GM12878 (cell line): ENCODE data around the gene TBC1D8. TPM values are rescaled to one million over a fixed set of nuclear protein-coding genes. Genes with fewer than 3 reads are reported as not detected.
"Not testable (repeated sequence)": the region's sequence is repeated elsewhere in the genome, so short reads cannot be mapped to it uniquely, and the experiment has no call there.

Experiments used
- ATAC-seq: fragments of 200-7000 bp; cut with Tn5 transposase; 3 replicates; pipeline ENCODE4 v1.9.1; 2020; ENCODE audit warnings: mild to moderate bottlenecking, moderate library complexity
- BruUV-seq: library from RNA; stranded (reverse); fragments of 400-500 nt; replicated peaks from 2 replicates; lab custom pipeline; 2021; lab: Mats Ljungman, UMichigan
- CTCF ChIA-PET: fragments of 300-600 bp; sonication (Branson Sonifier 250); formaldehyde crosslinking; extraction: SDS; loops from one replicate; lab custom pipeline; 2021; ENCODE audit warnings: inconsistent platforms; lab: Yijun Ruan, JAX
- POLR2A ChIA-PET: fragments of 350-600 bp; formaldehyde crosslinking; extraction: SDS; loops from one replicate; lab custom pipeline; 2021; ENCODE audit warnings: inconsistent platforms; lab: Charles Lee
- RAD21 ChIA-PET: fragments of 300-600 bp; sonication (Branson Sonifier 250); formaldehyde crosslinking; loops from one replicate; lab custom pipeline; 2023; ENCODE audit warnings: antibody characterized with exemption; ENCODE audit not compliant: unreplicated experiment; lab: Charles Lee
- SMC1A ChIA-PET: fragments of 300-600 bp; sonication (Branson Sonifier 250); formaldehyde crosslinking; loops from one replicate; lab custom pipeline; 2023; ENCODE audit not compliant: unreplicated experiment, uncharacterized antibody; lab: Charles Lee
- DNase-seq: peaks from one replicate; pipeline ENCODE4 v3.0.0-alpha.2; 2011; ENCODE audit warnings: low read depth, low spot score
- FAIRE-seq: peaks from 3 replicates; lab custom pipeline; 2011; peaks lifted over from hg19 to GRCh38; lab: Jason Lieb, UNC
- H2AFZ ChIP-seq: 2 replicates; pipeline ENCODE4 v1.6.0; 2011; ENCODE audit warnings: low read depth, low read length, control low read depth; ENCODE audit not compliant: control insufficient read depth
- H3K27ac ChIP-seq: 2 replicates; pipeline ENCODE4 v1.5.1; 2011; ENCODE audit warnings: control low read depth; ENCODE audit not compliant: control insufficient read depth, insufficient read depth
- H3K27me3 ChIP-seq, 2 experiments: replicated peaks in 1 of 2; 2 replicates each; pipeline versions ENCODE4 v1.6.0 to v1.6.1; 2011; ENCODE audit warnings: low read length in 1 of 2; ENCODE audit not compliant: control insufficient read depth in 2 of 2, insufficient read depth in 2 of 2
- H3K36me3 ChIP-seq, 2 experiments: 2 replicates each; pipeline ENCODE4 v1.5.1; 2011; ENCODE audit warnings: low read length in 1 of 2; ENCODE audit not compliant: control insufficient read depth in 2 of 2, insufficient read depth in 2 of 2
- H3K4me1 ChIP-seq: 2 replicates; pipeline ENCODE4 v1.6.1; 2011; ENCODE audit warnings: mild to moderate bottlenecking, low read length, moderate library complexity, mixed read lengths; ENCODE audit not compliant: control insufficient read depth, insufficient read depth
- H3K4me2 ChIP-seq: 2 replicates; pipeline ENCODE4 v1.6.0; 2011; ENCODE audit warnings: control low read depth; ENCODE audit not compliant: control insufficient read depth, insufficient read depth
- H3K4me3 ChIP-seq: fragments of 200-600 bp; sonication (generic); 2 replicates; pipeline ENCODE4 v1.5.1; 2016
- H3K79me2 ChIP-seq: 2 replicates; pipeline ENCODE4 v1.6.0; 2011; ENCODE audit warnings: low read length; ENCODE audit not compliant: control insufficient read depth, insufficient read depth
- H3K9ac ChIP-seq: 2 replicates; pipeline ENCODE4 v1.8.0; 2011; ENCODE audit warnings: low read length, control low read depth, mixed read lengths; ENCODE audit not compliant: control insufficient read depth, insufficient read depth
- H3K9me3 ChIP-seq: replicated peaks from 3 replicates; pipeline ENCODE4 v1.5.1; 2011; ENCODE audit warnings: mild to moderate bottlenecking, low read length; ENCODE audit not compliant: control insufficient read depth, insufficient read depth
- H4K20me1 ChIP-seq: 2 replicates; pipeline ENCODE4 v1.6.0; 2011; ENCODE audit not compliant: control insufficient read depth, insufficient read depth
- NR2F1 ChIP-seq: fragments of 450-650 bp; conservative IDR thresholded peaks from 2 replicates; pipeline ENCODE4 v1.6.1; 2017; ENCODE audit warnings: mild to moderate bottlenecking
- POLR2A ChIP-seq: IDR thresholded peaks from 2 replicates; pipeline ENCODE4 v1.6.1; 2011; ENCODE audit warnings: low read depth, mild to moderate bottlenecking, low read length
- RAD51 ChIP-seq: fragments of 450-650 bp; IDR thresholded peaks from 2 replicates; pipeline ENCODE4 v1.6.1; 2016; ENCODE audit warnings: moderate library complexity, mild to moderate bottlenecking, inconsistent platforms
- RFX5 ChIP-seq: IDR thresholded peaks from 2 replicates; pipeline ENCODE4 v1.6.1; 2011; ENCODE audit warnings: low read depth, low read length, improper control_type of control experiment
- SMAD1 ChIP-seq: fragments of 450-650 bp; IDR thresholded peaks from 2 replicates; pipeline ENCODE4 v1.6.1; 2018; ENCODE audit warnings: mild to moderate bottlenecking, low read depth; ENCODE audit not compliant: partially characterized antibody
- SREBF1 ChIP-seq: IDR thresholded peaks from 2 replicates; pipeline ENCODE4 v1.6.1; 2012; ENCODE audit warnings: mild to moderate bottlenecking, low read length
- WGBS: methylation state at CpG from one replicate; pipeline ENCODE4 v1.1.6; 2016; ENCODE audit warnings: low lambda C conversion rate; ENCODE audit not compliant: insufficient replicate concordance, insufficient coverage; ENCODE audit errors: missing lambda C conversion rate; 5-methylcytosine and 5-hydroxymethylcytosine counted together
- in situ Hi-C: fragments of 300-500 bp; cut with MboI; formaldehyde crosslinking; loops from 9 replicates; pipeline ENCODE4 v1.14.3; 2018; ENCODE audit warnings: mixed read lengths
- intact Hi-C: fragments of 100-400 bp; cut with micrococcal nuclease; formaldehyde crosslinking; loops from one replicate; pipeline ENCODE4 v1.14.2; 2022; ENCODE audit not compliant: unreplicated experiment
- polyA plus RNA-seq, 11 experiments: library from polyadenylated mRNA; depleted of rRNA in 4 of 11; unstranded in 6 of 11; stranded (reverse) in 5 of 11; fragments of >200 nt; fragmentation: Nextera tagmentation in 4 of 11; fragmentation: Illumina TruSeq in 1 of 11; extraction: Ambion mirVana in 4 of 11; extraction: Trizol in 1 of 11; gene quantifications; 1 replicate in 1 of 11; 2 replicates in 10 of 11; pipeline versions ENCODE4 v1.2.1 to v1.2.3, GENCODE V29; 2011 to 2016; ENCODE audit warnings: inconsistent platforms in 2 of 11, missing spikeins in 2 of 11, low read depth in 1 of 11
- total RNA-seq, 4 experiments: library from RNA; depleted of rRNA in 3 of 4; stranded (reverse); fragments of >200 nt in 3 of 4; fragmentation: Illumina TruSeq in 1 of 4; extraction: Trizol in 1 of 4; gene quantifications; 2 replicates each; pipeline versions ENCODE4 v1.2.1 to v1.2.3, GENCODE V29; 2013 to 2021
- TF ChIP-seq, protein P1 (sequence below): IDR thresholded peaks from 2 replicates; pipeline ENCODE4 v1.6.1; 2012; ENCODE audit warnings: mild to moderate bottlenecking, low read depth, low read length

TBC1D8 gene
- total and polyA plus RNA-seq, 10 of the 15 experiments (the other 5 are each of a cell fraction or from before 2014, with no cell fraction given): 0.80 to 4.9 (median 4.4) TPM

DNA sequence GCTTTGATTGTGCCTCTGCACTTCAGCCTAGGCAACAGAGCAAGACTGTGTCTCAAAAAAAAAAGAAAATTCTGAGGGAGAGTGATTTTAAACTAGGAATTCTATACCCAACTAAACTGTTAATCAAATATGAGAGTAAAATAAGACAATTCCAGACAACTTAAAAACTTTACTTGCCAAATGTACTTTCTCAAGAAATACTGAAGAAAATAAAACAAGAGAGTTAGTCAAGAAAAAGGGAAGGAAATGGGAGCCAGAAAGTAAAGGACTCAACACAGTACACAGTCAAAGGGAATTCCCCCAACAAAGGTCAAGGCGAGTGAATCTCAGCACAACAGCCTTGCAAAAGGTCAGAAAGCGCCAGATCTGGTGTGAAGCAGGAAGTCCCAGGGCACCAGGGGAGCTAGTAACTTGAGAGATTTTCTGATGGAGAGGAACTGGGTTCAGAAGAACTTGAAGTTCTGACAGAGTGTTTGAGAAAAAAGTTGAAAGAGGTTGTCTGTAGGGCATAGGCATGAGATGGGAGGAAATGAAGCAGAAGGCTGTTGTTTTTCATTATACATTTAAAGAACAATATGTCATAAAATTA is 22.6 kb upstream of the TBC1D8 start:
- Histone ChIP-seq H3K79me2 (no peaks in the 10 kb centered on the region), H3K4me1 (no peaks in the 10 kb centered on the region), H3K4me2 (no peak overlapping the region), H3K4me3 (no peak overlapping the region), H3K9ac (no peak overlapping the region), H3K9me3 (peaks cover 6% of the 10 kb centered on the region), H3K36me3 (no peaks in the 10 kb centered on the region), H4K20me1 (no peaks in the 10 kb centered on the region), H3K27me3 (no peaks in the 10 kb centered on the region), H3K27ac (no peak overlapping the region), H2AFZ (no peak overlapping the region; the same call in 1 of the 2 replicates)
- 13% methylated on average over 2 of the region's 2 CpGs for WGBS
- ChIA-PET RAD21 (no interaction called here), CTCF (interaction anchor here (1.1 kb wide), 1 partner anchor 23 kb away, joined by 5 read pairs; no protein-coding TSS in a partner anchor), SMC1A (interaction anchor here (1.2 kb wide), 1 partner anchor 138 kb away, joined by 3 read pairs; no protein-coding TSS in a partner anchor), POLR2A (no interaction called here)
- TF ChIP-seq SMAD1: no peak
- TF ChIP-seq NR2F1: peak; percentile 41; the same call in 1 of the 2 replicates
- no peak for TF ChIP-seq POLR2A
- no peak for TF ChIP-seq RAD51
- TF ChIP-seq, protein P1, sequence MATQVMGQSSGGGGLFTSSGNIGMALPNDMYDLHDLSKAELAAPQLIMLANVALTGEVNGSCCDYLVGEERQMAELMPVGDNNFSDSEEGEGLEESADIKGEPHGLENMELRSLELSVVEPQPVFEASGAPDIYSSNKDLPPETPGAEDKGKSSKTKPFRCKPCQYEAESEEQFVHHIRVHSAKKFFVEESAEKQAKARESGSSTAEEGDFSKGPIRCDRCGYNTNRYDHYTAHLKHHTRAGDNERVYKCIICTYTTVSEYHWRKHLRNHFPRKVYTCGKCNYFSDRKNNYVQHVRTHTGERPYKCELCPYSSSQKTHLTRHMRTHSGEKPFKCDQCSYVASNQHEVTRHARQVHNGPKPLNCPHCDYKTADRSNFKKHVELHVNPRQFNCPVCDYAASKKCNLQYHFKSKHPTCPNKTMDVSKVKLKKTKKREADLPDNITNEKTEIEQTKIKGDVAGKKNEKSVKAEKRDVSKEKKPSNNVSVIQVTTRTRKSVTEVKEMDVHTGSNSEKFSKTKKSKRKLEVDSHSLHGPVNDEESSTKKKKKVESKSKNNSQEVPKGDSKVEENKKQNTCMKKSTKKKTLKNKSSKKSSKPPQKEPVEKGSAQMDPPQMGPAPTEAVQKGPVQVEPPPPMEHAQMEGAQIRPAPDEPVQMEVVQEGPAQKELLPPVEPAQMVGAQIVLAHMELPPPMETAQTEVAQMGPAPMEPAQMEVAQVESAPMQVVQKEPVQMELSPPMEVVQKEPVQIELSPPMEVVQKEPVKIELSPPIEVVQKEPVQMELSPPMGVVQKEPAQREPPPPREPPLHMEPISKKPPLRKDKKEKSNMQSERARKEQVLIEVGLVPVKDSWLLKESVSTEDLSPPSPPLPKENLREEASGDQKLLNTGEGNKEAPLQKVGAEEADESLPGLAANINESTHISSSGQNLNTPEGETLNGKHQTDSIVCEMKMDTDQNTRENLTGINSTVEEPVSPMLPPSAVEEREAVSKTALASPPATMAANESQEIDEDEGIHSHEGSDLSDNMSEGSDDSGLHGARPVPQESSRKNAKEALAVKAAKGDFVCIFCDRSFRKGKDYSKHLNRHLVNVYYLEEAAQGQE: no peak
- TF ChIP-seq RFX5: no peak
- TF ChIP-seq SREBF1: no peak
- intact Hi-C loops (no loop called here), in situ Hi-C loops (no loop called here)
- FAIRE-seq: no peak
- ATAC-seq: peak; percentile 30; the same call in 1 of the 3 replicates
- peak; percentile 15 for DNase-seq
- BruUV-seq: no TSS peak

DNA sequence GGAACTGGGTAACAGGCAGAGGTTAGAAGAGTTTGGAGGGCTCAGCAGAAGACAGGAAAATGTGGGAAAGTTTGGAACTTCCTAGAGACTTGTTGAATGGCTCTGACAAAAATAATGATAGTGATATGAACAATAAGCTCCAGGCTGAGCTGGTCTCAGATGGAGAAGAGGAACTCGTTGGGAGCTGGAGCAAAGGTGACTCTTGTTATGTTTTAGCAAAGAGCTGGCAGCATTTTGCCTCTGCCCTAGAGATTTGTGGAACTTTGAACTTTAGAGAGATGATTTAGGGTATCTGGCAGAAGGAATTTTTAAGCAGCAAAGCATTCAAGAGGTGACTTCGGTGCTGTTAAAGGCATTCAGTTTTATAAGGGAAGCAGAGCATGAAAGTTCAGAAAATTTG is 18.6 kb upstream of the TBC1D8 start:
- RAD21 ChIA-PET, H3K4me1 ChIP-seq, DNase-seq, H3K9ac ChIP-seq, H2AFZ ChIP-seq, H3K79me2 ChIP-seq, CTCF ChIA-PET, intact Hi-C loops, H3K27ac ChIP-seq, H3K4me3 ChIP-seq, H3K9me3 ChIP-seq, FAIRE-seq, SMC1A ChIA-PET, in situ Hi-C loops, BruUV-seq, H3K4me2 ChIP-seq, H4K20me1 ChIP-seq, H3K36me3 ChIP-seq, POLR2A ChIA-PET, H3K27me3 ChIP-seq, ATAC-seq: not testable (repeated sequence)
- 3% methylated on average over 2 of the region's 2 CpGs for WGBS
